WTC11 (cell line): ENCODE results near the gene CAMKK2. TPM values are rescaled to one million over a fixed set of nuclear protein-coding genes. Genes with fewer than 3 reads are reported as not detected.

ENCODE experiments used
- ATAC-seq: fragments of 200-7000 bp; cut with Tn5 transposase; 2 replicates; pipeline ENCODE4 v1.10.0; 2021; ENCODE audit warnings: mild to moderate bottlenecking, moderate library complexity
- CTCF ChIA-PET: fragments of 300-600 bp; sonication (Branson Sonifier 250); formaldehyde crosslinking; loops from one replicate; lab custom pipeline; 2021; ENCODE audit warnings: antibody characterized with exemption; lab: Charles Lee
- POLR2A ChIA-PET: fragments of 350-600 bp; sonication (Branson Sonifier 250); formaldehyde crosslinking; loops from one replicate; lab custom pipeline; 2021; ENCODE audit warnings: antibody characterized with exemption; lab: Charles Lee
- DNase-seq: peaks from one replicate; pipeline ENCODE4 v3.0.0; 2021; ENCODE audit warnings: low spot score
- H3K27ac Mint-ChIP-seq: 2 replicates; pipeline ENCODE4 v1.8.0; 2021; ENCODE audit warnings: mixed read lengths
- H3K27me3 Mint-ChIP-seq: 2 replicates; pipeline ENCODE4 v1.8.0; 2021; ENCODE audit warnings: low read depth, mild to moderate bottlenecking, moderate library complexity, mixed read lengths
- H3K36me3 Mint-ChIP-seq: 2 replicates; pipeline ENCODE4 v1.8.0; 2021; ENCODE audit warnings: mixed read lengths
- H3K4me1 Mint-ChIP-seq: 2 replicates; pipeline ENCODE4 v1.8.0; 2022; ENCODE audit warnings: mixed read lengths
- H3K4me3 Mint-ChIP-seq: 2 replicates; pipeline ENCODE4 v1.8.0; 2021; ENCODE audit warnings: mild to moderate bottlenecking, moderate library complexity, mixed read lengths
- H3K9me3 Mint-ChIP-seq: 2 replicates; pipeline ENCODE4 v1.8.0; 2021; ENCODE audit warnings: mixed read lengths
- FOXK1 ChIP-seq: sonication (generic); formaldehyde crosslinking; IDR thresholded peaks from 2 replicates; pipeline ENCODE4 v1.8.0; 2022; ENCODE audit warnings: mild to moderate bottlenecking, moderate library complexity, missing genetic modification reagents
- FOXP1 ChIP-seq: sonication (generic); formaldehyde crosslinking; IDR thresholded peaks from 2 replicates; pipeline ENCODE4 v1.8.0; 2022; ENCODE audit warnings: missing genetic modification reagents, mild to moderate bottlenecking, moderate library complexity, borderline replicate concordance
- HMGXB4 ChIP-seq: sonication (generic); formaldehyde crosslinking; IDR thresholded peaks from 2 replicates; pipeline ENCODE4 v1.8.1; 2023; ENCODE audit warnings: mild to moderate bottlenecking, moderate library complexity, missing genetic modification reagents
- MXD4 ChIP-seq: fragments of 250-450 bp; sonication (Bioruptor Pico); IDR thresholded peaks from 2 replicates; pipeline ENCODE4 v1.8.0; 2021; ENCODE audit warnings: mild to moderate bottlenecking, moderate library complexity, borderline replicate concordance
- NFE2L1 ChIP-seq: sonication (generic); formaldehyde crosslinking; IDR thresholded peaks from 2 replicates; pipeline ENCODE4 v1.8.1; 2023; ENCODE audit warnings: missing genetic modification reagents
- PRRX2 ChIP-seq: fragments of 250-450 bp; sonication (Bioruptor Pico); IDR thresholded peaks from 2 replicates; pipeline ENCODE4 v1.8.0; 2021; ENCODE audit warnings: mild to moderate bottlenecking
- SMAD3 ChIP-seq: sonication (generic); formaldehyde crosslinking; IDR thresholded peaks from 2 replicates; pipeline ENCODE4 v1.8.0; 2022; ENCODE audit warnings: missing genetic modification reagents, mild to moderate bottlenecking, borderline replicate concordance
- ZBTB21 ChIP-seq: sonication (generic); formaldehyde crosslinking; IDR thresholded peaks from 2 replicates; pipeline ENCODE4 v1.8.1; 2023; ENCODE audit warnings: mild to moderate bottlenecking, missing genetic modification reagents, borderline replicate concordance
- ZNF121 ChIP-seq: sonication (generic); formaldehyde crosslinking; IDR thresholded peaks from 2 replicates; pipeline ENCODE4 v1.8.0; 2023; ENCODE audit warnings: missing genetic modification reagents
- ZNF219 ChIP-seq: sonication (generic); formaldehyde crosslinking; IDR thresholded peaks from 2 replicates; pipeline ENCODE4 v1.8.0; 2023; ENCODE audit warnings: missing genetic modification reagents, mild to moderate bottlenecking, borderline replicate concordance
- ZNF317 ChIP-seq: sonication (generic); formaldehyde crosslinking; IDR thresholded peaks from 2 replicates; pipeline ENCODE4 v1.8.1; 2023; ENCODE audit warnings: low read depth, mild to moderate bottlenecking, moderate library complexity, missing genetic modification reagents, borderline replicate concordance
- total RNA-seq: library from RNA; stranded (reverse); gene quantifications from 3 replicates; pipeline ENCODE4 v1.2.3, GENCODE V29; 2021
- TF ChIP-seq, protein P1 (sequence below): fragments of 250-450 bp; sonication (Bioruptor Pico); IDR thresholded peaks from 2 replicates; pipeline ENCODE4 v1.8.0; 2021; ENCODE audit warnings: mild to moderate bottlenecking
- TF ChIP-seq, protein P2 (sequence below): sonication (generic); formaldehyde crosslinking; IDR thresholded peaks from 2 replicates; pipeline ENCODE4 v1.8.0; 2022; ENCODE audit warnings: mild to moderate bottlenecking, missing genetic modification reagents
- TF ChIP-seq, protein P3 (sequence below): sonication (generic); formaldehyde crosslinking; IDR thresholded peaks from 2 replicates; pipeline ENCODE4 v1.8.1; 2022; ENCODE audit warnings: low read depth, mild to moderate bottlenecking, moderate library complexity, missing genetic modification reagents, borderline replicate concordance
- TF ChIP-seq, protein P4 (sequence below): sonication (generic); formaldehyde crosslinking; IDR thresholded peaks from 2 replicates; pipeline ENCODE4 v1.8.1; 2022; ENCODE audit warnings: low read depth, missing genetic modification reagents, borderline replicate concordance

The CAMKK2 gene
- total RNA-seq, 1 experiment from 2014 or later, result 36.5 TPM

DNA sequence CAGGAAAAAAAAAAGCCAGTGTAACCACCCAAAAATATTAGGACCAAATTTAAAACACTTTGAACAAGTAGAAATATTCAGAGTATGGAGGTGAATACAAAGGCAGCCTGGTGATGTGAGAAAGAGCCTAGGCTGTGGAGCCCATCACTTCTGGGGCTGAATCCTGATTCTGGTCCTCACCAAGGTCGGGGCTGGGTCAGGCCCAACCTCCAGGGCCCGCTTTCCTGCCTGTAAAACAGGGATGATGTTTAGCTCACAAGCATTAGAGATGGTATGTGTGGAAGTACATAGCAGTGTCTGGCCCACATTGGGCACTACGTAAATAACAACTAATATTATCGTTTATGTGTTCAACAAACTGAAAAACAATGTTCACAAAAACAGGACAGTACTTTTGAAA lies 7.8 kb upstream of the CAMKK2 start:
- no peak overlapping the region for H3K4me3 Mint-ChIP-seq
- no peaks in the 10 kb centered on the region for H3K9me3 Mint-ChIP-seq
- CTCF ChIA-PET, result no interaction called here
- TF ChIP-seq NFE2L1, result no peak
- no peak for TF ChIP-seq HMGXB4
- no peak for TF ChIP-seq MXD4
- TF ChIP-seq PRRX2 (CRISPR knock-in tag), result no peak
- TF ChIP-seq ZNF121, result no peak
- no peak for TF ChIP-seq ZNF317 (CRISPR knock-in tag)
- POLR2A ChIA-PET, result no interaction called here
- H3K27ac Mint-ChIP-seq, result 0 out of 2 replicates have a peak overlapping the region, but pooled peaks have one; percentile 12
- ATAC-seq, result no peak
- H3K4me1 Mint-ChIP-seq, result 0 out of 2 replicates have a peak, but pooled peaks cover 3% of the 10 kb centered on the region
- peaks cover 10% of the 10 kb centered on the region for H3K36me3 Mint-ChIP-seq
- DNase-seq, result no peak
- H3K27me3 Mint-ChIP-seq, result no peaks in the 10 kb centered on the region

DNA sequence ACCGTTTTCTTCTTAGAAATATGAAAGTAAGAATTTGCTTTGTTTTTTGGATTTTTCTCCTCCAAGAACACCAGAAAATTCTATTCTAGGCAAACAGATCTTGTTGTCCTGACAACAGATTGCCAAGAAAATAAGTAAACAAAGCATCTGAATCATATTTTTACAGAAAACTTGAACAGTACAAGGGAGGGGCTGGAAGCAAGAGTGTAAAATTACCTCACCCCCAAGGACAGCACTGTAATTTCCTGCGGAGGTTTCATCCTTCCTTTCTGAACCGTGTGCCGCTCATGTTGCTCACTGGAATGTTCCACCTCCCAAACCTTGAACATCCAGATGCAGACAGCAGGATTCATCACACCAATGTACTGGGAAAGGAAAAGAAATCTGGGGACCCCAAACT lies 5.4 kb upstream of the CAMKK2 start:
- no peak overlapping the region for H3K27ac Mint-ChIP-seq
- no peak overlapping the region for H3K4me3 Mint-ChIP-seq
- no peaks in the 10 kb centered on the region for H3K36me3 Mint-ChIP-seq
- ATAC-seq (no peak), DNase-seq (no peak)
- no peaks in the 10 kb centered on the region for H3K9me3 Mint-ChIP-seq
- 0 out of 2 replicates have a peak, but pooled peaks cover 3% of the 10 kb centered on the region for H3K4me1 Mint-ChIP-seq
- CTCF ChIA-PET, result no interaction called here
- TF ChIP-seq FOXP1 (CRISPR knock-in tag) (no peak), HMGXB4 (no peak), SMAD3 (CRISPR knock-in tag) (no peak), FOXK1 (CRISPR knock-in tag) (no peak), ZNF219 (no peak), ZBTB21 (CRISPR knock-in tag) (no peak)
- TF ChIP-seq, protein P1, sequence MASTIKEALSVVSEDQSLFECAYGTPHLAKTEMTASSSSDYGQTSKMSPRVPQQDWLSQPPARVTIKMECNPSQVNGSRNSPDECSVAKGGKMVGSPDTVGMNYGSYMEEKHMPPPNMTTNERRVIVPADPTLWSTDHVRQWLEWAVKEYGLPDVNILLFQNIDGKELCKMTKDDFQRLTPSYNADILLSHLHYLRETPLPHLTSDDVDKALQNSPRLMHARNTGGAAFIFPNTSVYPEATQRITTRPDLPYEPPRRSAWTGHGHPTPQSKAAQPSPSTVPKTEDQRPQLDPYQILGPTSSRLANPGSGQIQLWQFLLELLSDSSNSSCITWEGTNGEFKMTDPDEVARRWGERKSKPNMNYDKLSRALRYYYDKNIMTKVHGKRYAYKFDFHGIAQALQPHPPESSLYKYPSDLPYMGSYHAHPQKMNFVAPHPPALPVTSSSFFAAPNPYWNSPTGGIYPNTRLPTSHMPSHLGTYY, result no peak
- TF ChIP-seq, protein P2, sequence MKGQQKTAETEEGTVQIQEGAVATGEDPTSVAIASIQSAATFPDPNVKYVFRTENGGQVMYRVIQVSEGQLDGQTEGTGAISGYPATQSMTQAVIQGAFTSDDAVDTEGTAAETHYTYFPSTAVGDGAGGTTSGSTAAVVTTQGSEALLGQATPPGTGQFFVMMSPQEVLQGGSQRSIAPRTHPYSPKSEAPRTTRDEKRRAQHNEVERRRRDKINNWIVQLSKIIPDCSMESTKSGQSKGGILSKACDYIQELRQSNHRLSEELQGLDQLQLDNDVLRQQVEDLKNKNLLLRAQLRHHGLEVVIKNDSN (CRISPR knock-in tag), result no peak
- TF ChIP-seq, protein P3, sequence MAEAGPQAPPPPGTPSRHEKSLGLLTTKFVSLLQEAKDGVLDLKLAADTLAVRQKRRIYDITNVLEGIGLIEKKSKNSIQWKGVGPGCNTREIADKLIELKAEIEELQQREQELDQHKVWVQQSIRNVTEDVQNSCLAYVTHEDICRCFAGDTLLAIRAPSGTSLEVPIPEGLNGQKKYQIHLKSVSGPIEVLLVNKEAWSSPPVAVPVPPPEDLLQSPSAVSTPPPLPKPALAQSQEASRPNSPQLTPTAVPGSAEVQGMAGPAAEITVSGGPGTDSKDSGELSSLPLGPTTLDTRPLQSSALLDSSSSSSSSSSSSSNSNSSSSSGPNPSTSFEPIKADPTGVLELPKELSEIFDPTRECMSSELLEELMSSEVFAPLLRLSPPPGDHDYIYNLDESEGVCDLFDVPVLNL, result no peak
- TF ChIP-seq, protein P4, sequence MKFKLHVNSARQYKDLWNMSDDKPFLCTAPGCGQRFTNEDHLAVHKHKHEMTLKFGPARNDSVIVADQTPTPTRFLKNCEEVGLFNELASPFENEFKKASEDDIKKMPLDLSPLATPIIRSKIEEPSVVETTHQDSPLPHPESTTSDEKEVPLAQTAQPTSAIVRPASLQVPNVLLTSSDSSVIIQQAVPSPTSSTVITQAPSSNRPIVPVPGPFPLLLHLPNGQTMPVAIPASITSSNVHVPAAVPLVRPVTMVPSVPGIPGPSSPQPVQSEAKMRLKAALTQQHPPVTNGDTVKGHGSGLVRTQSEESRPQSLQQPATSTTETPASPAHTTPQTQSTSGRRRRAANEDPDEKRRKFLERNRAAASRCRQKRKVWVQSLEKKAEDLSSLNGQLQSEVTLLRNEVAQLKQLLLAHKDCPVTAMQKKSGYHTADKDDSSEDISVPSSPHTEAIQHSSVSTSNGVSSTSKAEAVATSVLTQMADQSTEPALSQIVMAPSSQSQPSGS, result no peak
- no peaks in the 10 kb centered on the region for H3K27me3 Mint-ChIP-seq
- POLR2A ChIA-PET, result no interaction called here
